Activated CD4-positive, alpha-beta T cell treated with anti-CD3 and anti-CD28 coated beads, Interleukin-2, Interleukin-6, amounts not matched to agents 100 ng/mL and 50 ng/mL, durations not matched to agents 16 hours and 8 hours (primary cell): ENCODE data around the gene RAD51AP1.
"Not testable (repeated sequence)": the region's sequence is repeated elsewhere in the genome, so short reads cannot be mapped to it uniquely, and the experiment has no call there.

Experiments used
- DNase-seq: peaks from one replicate; pipeline ENCODE4 v3.0.0-alpha.2; 2020

RAD51AP1 gene, protein sequence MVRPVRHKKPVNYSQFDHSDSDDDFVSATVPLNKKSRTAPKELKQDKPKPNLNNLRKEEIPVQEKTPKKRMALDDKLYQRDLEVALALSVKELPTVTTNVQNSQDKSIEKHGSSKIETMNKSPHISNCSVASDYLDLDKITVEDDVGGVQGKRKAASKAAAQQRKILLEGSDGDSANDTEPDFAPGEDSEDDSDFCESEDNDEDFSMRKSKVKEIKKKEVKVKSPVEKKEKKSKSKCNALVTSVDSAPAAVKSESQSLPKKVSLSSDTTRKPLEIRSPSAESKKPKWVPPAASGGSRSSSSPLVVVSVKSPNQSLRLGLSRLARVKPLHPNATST

DNA sequence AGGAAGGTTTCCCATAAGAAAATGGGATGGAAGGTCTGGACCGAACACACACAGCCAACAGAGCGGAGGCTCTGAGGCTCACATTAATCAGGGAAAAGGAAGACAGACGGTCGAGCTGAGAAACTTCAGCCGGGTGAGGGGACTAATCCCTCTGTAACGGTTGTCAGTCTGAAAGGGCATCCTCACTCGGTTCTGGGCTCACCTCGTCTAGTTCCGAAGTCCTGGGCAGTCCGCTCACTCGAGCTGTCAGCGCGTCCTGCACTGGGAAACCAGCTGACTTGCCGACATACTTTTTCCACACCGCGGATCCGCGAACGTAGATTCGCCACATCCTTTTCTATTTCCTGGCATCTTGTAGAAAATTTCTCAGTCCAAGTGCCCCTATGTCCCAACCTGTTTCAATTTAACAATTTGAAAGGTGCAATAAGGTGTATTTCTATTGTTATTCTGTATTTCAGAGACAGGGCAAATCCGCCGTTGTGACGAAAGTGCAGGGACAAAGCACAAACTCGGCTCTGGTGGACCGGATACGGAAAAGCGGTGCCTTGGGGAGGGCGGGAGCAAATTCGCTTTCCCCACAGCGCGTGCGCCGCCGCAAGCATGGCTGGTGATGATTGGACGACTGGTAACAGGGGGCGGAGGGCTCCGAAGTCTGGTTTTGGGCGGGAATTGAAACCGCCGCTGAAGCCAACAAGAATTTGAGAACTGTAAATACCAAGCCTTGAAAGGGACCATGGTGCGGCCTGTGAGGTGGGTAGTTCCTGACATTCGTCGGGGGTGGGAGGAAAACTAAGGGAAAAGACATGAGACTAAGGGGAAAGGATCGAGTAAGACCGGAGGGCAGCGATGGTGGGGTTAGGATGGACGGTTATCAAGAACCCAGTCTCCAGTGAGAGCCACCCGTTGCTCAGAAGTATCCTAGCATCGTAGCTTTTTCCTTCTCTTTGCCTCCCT lies at the start of gene RAD51AP1:
RAD51AP1 (plus strand) TSS at position 684 of the 954 bp plus-strand sequence; CDS start at position 734, 50 bp downstream.
- DNase-seq = peak; percentile 97

GRCh38 chr12:4489556-4489955 lies 49.1 kb upstream of the RAD51AP1 start:
- no peak for DNase-seq

DNA sequence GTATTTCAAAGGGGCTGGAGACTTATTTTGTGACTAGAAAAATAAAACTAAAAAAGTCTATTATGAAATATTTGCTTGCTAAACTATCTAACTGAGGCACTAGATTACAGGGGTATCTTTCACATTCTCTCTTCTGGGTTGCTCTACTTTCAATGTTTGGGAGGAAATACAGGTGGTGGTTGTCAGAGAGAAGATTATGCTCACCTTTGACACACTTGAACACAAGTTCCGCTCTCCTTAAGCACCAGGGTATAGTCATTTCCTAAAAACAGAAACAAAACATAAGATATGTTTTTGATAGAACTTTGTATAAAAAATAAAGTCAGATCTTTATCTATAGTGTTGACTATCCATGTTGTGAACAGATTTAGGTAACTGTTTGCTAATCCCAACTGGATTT lies 47.7 kb upstream of the RAD51AP1 start:
- no peak for DNase-seq

DNA sequence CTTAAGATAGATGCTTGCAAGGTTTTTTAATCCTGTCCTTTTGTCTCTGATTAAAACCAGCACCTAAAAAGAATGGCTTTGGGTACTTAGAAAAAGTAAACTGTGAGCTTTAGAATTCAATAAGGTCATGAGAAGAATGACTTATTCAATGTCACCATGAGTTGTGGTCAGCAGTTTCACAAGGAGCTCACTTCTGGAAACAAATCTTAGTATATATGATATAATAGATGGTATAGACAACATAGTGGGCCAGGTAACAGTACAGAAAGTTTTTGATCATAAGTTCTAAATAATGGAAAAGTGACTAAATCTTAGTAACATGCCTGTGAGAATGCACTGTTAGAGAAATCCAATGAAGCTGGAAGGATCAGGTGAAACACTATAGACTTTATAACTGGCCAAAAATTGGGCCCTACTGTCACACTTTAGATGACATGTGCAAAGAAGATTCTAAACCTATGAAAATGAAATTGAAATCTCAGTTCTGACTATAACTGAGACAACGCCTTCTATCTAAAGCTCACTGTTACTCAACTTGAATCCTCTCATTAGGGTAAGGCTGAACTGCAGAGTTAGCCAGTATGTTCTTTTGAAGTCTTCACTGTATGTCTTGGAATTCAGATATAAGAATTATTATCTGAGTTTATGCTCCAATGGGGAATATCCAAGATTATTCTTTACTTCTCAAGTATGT lies 42.4 kb upstream of the RAD51AP1 start:
- DNase-seq = peak; percentile 58

DNA sequence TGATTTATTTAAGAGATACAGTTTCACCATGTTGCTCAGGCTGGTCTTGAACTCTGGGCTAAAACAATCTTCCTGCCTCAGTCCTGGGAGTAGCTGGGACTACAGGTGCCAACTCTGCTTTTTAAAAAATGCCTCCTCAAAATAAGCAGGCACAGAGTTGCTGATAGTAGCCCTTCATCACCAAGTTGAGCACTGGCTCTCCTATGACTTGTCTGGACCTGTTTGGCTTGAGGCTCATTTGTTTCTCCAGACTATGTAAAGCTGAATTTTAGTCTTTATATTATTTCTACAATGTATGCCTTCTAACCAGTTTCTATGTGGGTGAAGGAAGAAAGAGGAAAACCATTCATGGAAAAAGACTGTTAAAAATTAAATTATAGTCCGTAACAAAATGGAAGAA lies 39.5 kb upstream of the RAD51AP1 start:
- no peak for DNase-seq

GRCh38 chr12:4505376-4505986 lies 33.2 kb upstream of the RAD51AP1 start:
- DNase-seq = peak; percentile 9

DNA sequence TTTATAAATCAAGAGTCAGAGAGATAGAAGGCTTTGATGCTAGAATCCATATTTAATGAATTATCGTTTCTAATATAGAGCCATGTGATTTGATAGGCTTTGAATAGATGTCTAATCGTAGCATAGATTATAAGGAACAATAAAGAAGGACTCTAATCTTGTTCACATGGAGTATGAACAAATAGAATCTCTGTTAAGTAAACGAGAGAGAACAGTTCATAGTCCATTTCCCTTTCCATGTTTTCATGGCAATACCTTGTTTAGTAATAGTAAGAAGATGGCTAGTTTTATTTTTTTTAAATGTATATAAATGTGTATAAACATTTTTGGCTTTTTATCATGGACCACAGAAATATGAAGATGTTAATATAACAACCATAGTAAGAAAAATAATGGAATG lies 32.3 kb upstream of the RAD51AP1 start:
- no peak for DNase-seq

DNA sequence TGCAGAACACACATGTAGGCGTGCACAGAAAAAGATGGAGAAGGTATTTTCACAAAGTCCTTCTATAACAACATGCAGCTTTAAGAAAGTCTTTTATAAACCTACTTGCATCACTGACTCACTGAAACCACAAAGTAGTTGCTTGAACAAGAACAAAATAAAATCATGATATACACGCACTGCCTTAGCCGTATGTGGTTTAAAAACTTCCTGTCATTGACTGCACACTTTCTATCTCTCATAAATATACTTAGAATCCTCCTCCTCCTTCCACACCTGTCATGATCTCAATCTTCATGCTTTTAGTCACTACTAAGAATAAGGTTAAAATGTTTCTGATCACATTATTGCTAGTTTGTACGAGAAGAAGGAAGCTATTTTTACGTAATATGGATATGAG lies 31.8 kb upstream of the RAD51AP1 start:
- peak; percentile 81 for DNase-seq

DNA sequence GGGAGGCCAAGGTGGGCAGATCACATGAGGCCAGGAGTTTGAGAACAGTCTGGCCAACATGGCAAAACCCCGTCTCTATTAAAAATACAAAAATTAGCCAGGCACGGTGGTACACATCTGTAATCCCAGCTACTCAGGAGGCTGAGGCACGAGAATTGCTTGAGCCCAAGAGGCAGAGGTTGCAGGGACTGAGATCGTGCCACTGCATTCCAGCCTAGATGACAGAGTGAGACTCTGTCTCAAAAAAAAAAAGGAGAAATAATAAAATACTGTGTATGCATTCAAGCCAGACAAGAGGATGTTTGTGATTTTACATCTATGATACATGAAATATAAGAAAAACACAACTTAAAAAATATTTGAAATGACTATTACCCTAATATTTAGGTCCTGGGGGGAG lies 30.2 kb upstream of the RAD51AP1 start:
- DNase-seq = not testable (repeated sequence)

DNA sequence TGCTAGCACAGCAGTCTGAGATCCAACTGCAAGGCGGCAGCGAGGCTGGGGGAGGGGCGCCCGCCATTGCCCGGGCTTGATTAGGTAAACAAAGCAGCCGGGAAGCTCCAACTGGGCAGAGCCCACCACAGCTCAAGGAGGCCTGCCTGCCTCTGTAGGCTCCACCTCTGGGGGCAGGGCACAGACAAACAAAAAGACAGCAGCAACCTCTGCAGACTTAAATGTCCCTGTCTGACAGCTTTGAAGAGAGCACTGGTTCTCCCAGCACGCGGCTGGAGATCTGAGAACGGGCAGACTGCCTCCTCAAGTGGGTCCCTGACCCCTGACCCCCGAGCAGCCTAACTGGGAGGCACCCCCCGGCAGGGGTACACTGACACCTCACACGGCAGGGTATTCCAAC lies 29.4 kb upstream of the RAD51AP1 start:
- DNase-seq = not testable (repeated sequence)

GRCh38 chr12:4518106-4518728 lies 20.5 kb upstream of the RAD51AP1 start:
- no peak for DNase-seq

GRCh38 chr12:4523443-4523842 lies 15.2 kb upstream of the RAD51AP1 start:
- not testable (repeated sequence) for DNase-seq

GRCh38 chr12:4526923-4527546 lies 11.7 kb upstream of the RAD51AP1 start:
- DNase-seq = no peak

DNA sequence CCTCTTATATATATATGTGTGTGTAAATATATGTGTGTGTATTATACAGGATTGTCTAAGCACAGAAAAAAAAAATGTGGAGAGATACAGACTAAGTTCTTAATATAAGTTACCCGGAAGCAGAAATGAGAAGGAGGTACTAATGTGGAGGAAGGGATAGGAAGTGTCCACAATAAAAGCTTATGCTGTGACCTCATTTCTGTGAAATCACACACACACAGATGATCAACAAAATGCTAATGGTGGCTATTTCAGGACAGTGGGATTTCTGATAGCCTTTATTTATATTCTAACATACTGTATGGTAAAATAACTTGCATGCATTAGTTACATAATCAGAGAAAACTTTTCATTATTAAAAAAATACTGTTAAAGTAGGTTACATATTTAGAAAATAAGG lies 8.5 kb upstream of the RAD51AP1 start:
- DNase-seq = no peak

DNA sequence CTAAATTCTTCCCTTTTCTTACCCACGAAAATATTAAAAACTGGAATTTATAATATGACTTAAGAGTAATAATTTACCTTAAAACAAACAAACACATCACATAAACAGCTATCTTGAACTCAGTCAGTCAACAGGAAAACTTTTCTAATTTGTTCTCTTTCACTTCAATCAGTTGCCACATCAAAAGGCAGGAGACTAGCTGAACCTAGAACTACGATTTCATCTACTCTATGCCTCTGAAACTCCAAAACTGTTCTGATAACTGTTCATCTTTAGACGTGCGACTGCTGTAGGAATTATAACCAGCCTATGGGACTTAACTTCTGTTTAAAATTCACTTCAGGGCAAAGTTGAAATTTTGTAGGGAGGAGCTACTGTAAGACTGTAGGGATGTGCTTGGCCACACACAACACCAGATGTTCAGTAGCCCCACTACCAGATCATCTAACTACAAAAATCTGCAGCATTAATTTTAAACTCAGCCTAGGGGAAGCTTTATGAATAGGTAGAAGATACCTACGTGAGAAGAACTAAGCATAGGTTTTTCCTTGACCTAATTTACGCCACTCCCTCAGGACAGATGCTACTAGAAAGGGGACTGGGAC lies 7.6 kb upstream of the RAD51AP1 start:
- no peak for DNase-seq

- no peak for DNase-seq
These were observed 3.6 kb upstream of the RAD51AP1 start for GRCh38 chr12:4535092-4535491.

GRCh38 chr12:4535871-4536270 lies 2.8 kb upstream of the RAD51AP1 start:
- DNase-seq = no peak

DNA sequence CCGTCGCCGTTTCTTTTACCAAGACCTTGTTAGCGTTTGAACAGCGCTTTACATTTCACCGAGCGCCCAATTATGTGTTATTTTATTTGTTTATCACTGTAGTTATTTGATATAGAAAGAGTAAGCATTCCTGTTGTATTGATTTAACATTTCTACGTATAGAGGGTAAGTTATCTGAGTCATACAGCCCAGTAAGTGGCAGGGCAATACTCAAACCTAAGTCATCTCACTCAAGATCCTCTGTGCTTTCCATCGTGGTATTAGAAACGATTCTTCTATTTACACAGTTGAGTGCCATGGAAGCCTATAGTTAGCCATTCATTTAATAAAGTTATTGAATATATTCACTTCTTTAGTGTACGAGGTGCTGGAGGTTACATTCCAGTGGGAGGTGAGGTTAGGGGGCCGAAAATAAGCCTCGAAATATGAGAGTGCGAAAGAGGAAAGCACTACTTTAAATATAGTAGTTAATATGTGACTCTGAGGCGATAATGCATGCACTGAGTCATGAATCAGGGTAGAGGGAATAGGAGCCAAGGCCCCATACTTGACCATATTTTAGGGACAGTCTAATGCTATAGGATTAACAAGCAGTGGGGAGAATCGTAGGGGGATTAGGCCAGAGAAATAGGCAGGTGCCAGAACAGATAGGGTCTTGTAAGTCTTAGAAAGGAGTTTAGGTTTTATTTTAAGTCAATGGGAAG lies 629 bp downstream of the RAD51AP1 start:
- peak; percentile 14 for DNase-seq

DNA sequence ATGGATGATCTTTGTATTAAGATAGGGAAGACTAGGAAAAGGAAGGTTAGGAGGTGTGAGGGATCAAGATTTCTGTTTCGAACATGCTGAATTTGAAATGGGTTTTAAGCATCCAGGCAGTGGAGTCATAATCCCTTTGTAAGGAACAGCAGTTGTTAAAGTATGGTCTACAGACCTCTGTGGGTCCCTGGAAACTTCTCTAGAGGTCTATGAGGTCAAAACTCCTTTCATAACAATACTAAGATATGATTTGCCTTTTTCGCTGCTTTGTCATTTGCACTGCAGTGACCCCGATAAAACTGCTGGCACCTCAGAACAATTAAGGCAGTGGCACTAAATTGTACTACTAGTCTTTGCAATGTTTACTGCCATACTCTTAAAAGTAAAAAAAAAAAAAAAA lies 1.5 kb downstream of the RAD51AP1 start:
- DNase-seq = peak; percentile 40

GRCh38 chr12:4540638-4541037 lies 1.9 kb downstream of the RAD51AP1 start:
- DNase-seq = no peak

- DNase-seq = no peak
These were observed 6.5 kb downstream of the RAD51AP1 start for GRCh38 chr12:4545195-4545594.
